LNCaP clone FGC (cell line): ENCODE measurements around the gene ATAD1.

Source experiments
- DNase-seq: peaks from one replicate; pipeline ENCODE4 v3.0.0-alpha.2; 2011; ENCODE audit warnings: low read depth
- H3K4me3 ChIP-seq: 2 replicates; pipeline ENCODE4 v1.5.1; 2011; ENCODE audit warnings: mild to moderate bottlenecking, low read depth, low read length, control low read depth
- CTCF ChIP-seq: IDR thresholded peaks from 2 replicates; pipeline ENCODE4 v1.5.1; 2012; ENCODE audit warnings: mild to moderate bottlenecking; ENCODE audit not compliant: control insufficient read depth, insufficient read depth; ENCODE audit errors: extremely low read depth

The ATAD1 gene

GRCh38 chr10:87844837-87845623 is 27.0 kb upstream of the ATAD1 start:
- H3K4me3 ChIP-seq, result no peak overlapping the region
- no peak for TF ChIP-seq CTCF
- no peak for DNase-seq

- DNase-seq, result no peak
- no peak overlapping the region for H3K4me3 ChIP-seq
- TF ChIP-seq CTCF, result no peak
Measured at GRCh38 chr10:87843714-87844113, 25.7 kb upstream of the ATAD1 start.

GRCh38 chr10:87842776-87843497 is 24.9 kb upstream of the ATAD1 start:
- no peak for TF ChIP-seq CTCF
- no peak for DNase-seq
- H3K4me3 ChIP-seq, result no peak overlapping the region

GRCh38 chr10:87842220-87842641 is 24.2 kb upstream of the ATAD1 start:
- DNase-seq, result no peak

GRCh38 chr10:87841186-87841585 is 23.2 kb upstream of the ATAD1 start:
- no peak for TF ChIP-seq CTCF
- no peak overlapping the region for H3K4me3 ChIP-seq
- no peak for DNase-seq

More at GRCh38 chr10:87842220-87842641, 24.2 kb upstream of the ATAD1 start:
- no peak overlapping the region for H3K4me3 ChIP-seq
- no peak for TF ChIP-seq CTCF

- no peak for DNase-seq
- no peak for TF ChIP-seq CTCF
- no peak overlapping the region for H3K4me3 ChIP-seq
Measured at GRCh38 chr10:87838650-87839049, 20.6 kb upstream of the ATAD1 start.

GRCh38 chr10:87837445-87837844 is 19.4 kb upstream of the ATAD1 start:
- TF ChIP-seq CTCF, result no peak
- no peak overlapping the region for H3K4me3 ChIP-seq
- no peak for DNase-seq
